CD14-positive monocyte (primary cell): ENCODE results near the gene KCTD13. TPM values are rescaled to one million over a fixed set of nuclear protein-coding genes. Genes with fewer than 3 reads are reported as not detected.
A peak's percentile ranks its signal among the peaks of the same experiment; 100 is the strongest.

Source experiments
- DNase-seq, 3 donors: peaks; one replicate each; pipeline ENCODE4 v3.0.0-alpha.2; 2011 to 2022
- H2AFZ ChIP-seq: 2 replicates; pipeline ENCODE4 v1.6.0; 2012; ENCODE audit warnings: mild to moderate bottlenecking, low read depth, low read length, inconsistent platforms; ENCODE audit not compliant: insufficient read depth, poor library complexity, severe bottlenecking
- H3K27ac ChIP-seq, 2 donors: 1 replicate in 1 of 2; 2 replicates in 1 of 2; pipeline ENCODE4 v1.5.1; 2012 to 2013; ENCODE audit warnings: low read length in 2 of 2, control low read depth in 1 of 2, inconsistent platforms in 1 of 2, low read depth in 1 of 2, mild to moderate bottlenecking in 1 of 2
- H3K27me3 ChIP-seq, 2 donors: one replicate each; pipeline versions ENCODE4 v1.6.0 to v1.6.1; 2011 to 2013; ENCODE audit warnings: low read length in 2 of 2; ENCODE audit not compliant: control insufficient read depth in 2 of 2, insufficient read depth in 2 of 2
- H3K36me3 ChIP-seq, 2 donors: replicated peaks in 1 of 2; 1 replicate in 1 of 2; 2 replicates in 1 of 2; pipeline versions ENCODE4 v1.5.1 to v1.6.1; 2012 to 2013; ENCODE audit warnings: low read length in 2 of 2, control low read depth in 1 of 2, inconsistent platforms in 1 of 2, mild to moderate bottlenecking in 1 of 2; ENCODE audit not compliant: insufficient read depth in 2 of 2, control insufficient read depth in 1 of 2
- H3K4me1 ChIP-seq, 2 donors: 1 replicate in 1 of 2; 2 replicates in 1 of 2; pipeline versions ENCODE4 v1.5.1 to v1.6.1; 2012 to 2013; ENCODE audit warnings: low read length in 2 of 2, control low read depth in 1 of 2, inconsistent platforms in 1 of 2, mild to moderate bottlenecking in 1 of 2, moderate library complexity in 1 of 2; ENCODE audit not compliant: insufficient read depth in 2 of 2, control insufficient read depth in 1 of 2
- H3K4me2 ChIP-seq: replicated peaks from 2 replicates; pipeline ENCODE3; 2012; ENCODE audit warnings: low read length, moderate library complexity, mild to moderate bottlenecking; ENCODE audit not compliant: poor library complexity, severe bottlenecking; ENCODE audit errors: extremely low read depth
- H3K4me3 ChIP-seq, 3 experiments: fragments of 200-600 bp in 1 of 3; sonication (generic) in 1 of 3; replicated peaks in 1 of 3; 1 replicate in 2 of 3; 2 replicates in 1 of 3; pipeline ENCODE4 v1.5.1; 2011 to 2013; ENCODE audit warnings: low read length in 3 of 3, mild to moderate bottlenecking in 3 of 3, control low read depth in 2 of 3, low read depth in 2 of 3, inconsistent platforms in 1 of 3, moderate library complexity in 1 of 3
- H3K79me2 ChIP-seq: 2 replicates; pipeline ENCODE4 v1.6.0; 2012; ENCODE audit warnings: mild to moderate bottlenecking, control low read depth, inconsistent platforms, low read length, moderate library complexity; ENCODE audit not compliant: insufficient read depth
- H3K9ac ChIP-seq: 2 replicates; pipeline ENCODE4 v1.6.0; 2017; ENCODE audit warnings: low read length, mild to moderate bottlenecking; ENCODE audit not compliant: insufficient read depth, poor library complexity, severe bottlenecking
- H3K9me3 ChIP-seq, 2 donors: replicated peaks in 1 of 2; 1 replicate in 1 of 2; 2 replicates in 1 of 2; pipeline versions ENCODE4 v1.5.1 to v1.6.1; 2012 to 2013; ENCODE audit warnings: low read length in 2 of 2, control low read depth in 1 of 2; ENCODE audit not compliant: control insufficient read depth in 1 of 2, insufficient read depth in 1 of 2
- H4K20me1 ChIP-seq: 2 replicates; pipeline ENCODE4 v1.6.0; 2012; ENCODE audit warnings: mild to moderate bottlenecking, low read length, control low read depth, moderate library complexity; ENCODE audit not compliant: insufficient read depth
- H3K27ac Mint-ChIP-seq, 7 donors: one replicate each; pipeline ENCODE4 v1.8.0; 2020; ENCODE audit warnings: mild to moderate bottlenecking in 7 of 7, mixed read lengths in 7 of 7, moderate library complexity in 6 of 7, inconsistent platforms in 2 of 7
- H3K27me3 Mint-ChIP-seq, 3 donors: one replicate each; pipeline ENCODE4 v1.8.0; 2021 to 2022; ENCODE audit warnings: low read depth in 3 of 3, mild to moderate bottlenecking in 3 of 3, mixed read lengths in 3 of 3, moderate library complexity in 3 of 3, inconsistent platforms in 1 of 3
- H3K36me3 Mint-ChIP-seq, 2 donors: one replicate each; pipeline ENCODE4 v1.8.0; 2020; ENCODE audit warnings: mixed read lengths in 2 of 2, inconsistent platforms in 1 of 2, mild to moderate bottlenecking in 1 of 2
- H3K4me1 Mint-ChIP-seq: one replicate; pipeline ENCODE4 v1.8.0; 2020; ENCODE audit warnings: mild to moderate bottlenecking, mixed read lengths
- H3K4me3 Mint-ChIP-seq, 2 donors: one replicate each; pipeline ENCODE4 v1.8.0; 2020; ENCODE audit warnings: mild to moderate bottlenecking in 2 of 2, mixed read lengths in 2 of 2, moderate library complexity in 1 of 2
- H3K9me3 Mint-ChIP-seq, 7 donors: one replicate each; pipeline ENCODE4 v1.8.0; 2020 to 2022; ENCODE audit warnings: mixed read lengths in 7 of 7, mild to moderate bottlenecking in 6 of 7, moderate library complexity in 6 of 7, inconsistent platforms in 2 of 7
- WGBS: methylation state at CpG from one replicate; pipeline ENCODE4 v1.1.5; 2013; ENCODE audit warnings: missing lambda C conversion rate; ENCODE audit not compliant: insufficient coverage; 5-methylcytosine and 5-hydroxymethylcytosine counted together
- intact Hi-C, 2 donors: fragments of 100-400 bp; cut with micrococcal nuclease; formaldehyde crosslinking; loops; one replicate each; pipeline versions ENCODE4 v1.15.0 to v1.15.1; 2023
- polyA plus RNA-seq, 3 donors: library from polyadenylated mRNA; depleted of rRNA in 1 of 3; unstranded in 2 of 3; stranded (reverse) in 1 of 3; fragments of 300-500 nt in 2 of 3; fragments of >200 nt in 1 of 3; fragmentation: Illumina TruSeq in 2 of 3; gene quantifications; 1 replicate in 2 of 3; 2 replicates in 1 of 3; pipeline ENCODE4 v1.2.3, GENCODE V29; 2012 to 2021
- TF ChIP-seq, protein P1 (sequence below): fragments of 200-600 bp; IDR thresholded peaks from one replicate; pipeline ENCODE4 v1.8.0; 2022; ENCODE audit warnings: antibody characterized with exemption, mild to moderate bottlenecking

Gene KCTD13
- polyA plus RNA-seq, 3 donors: 4.0 to 36.6 (median 4.7) TPM

DNA sequence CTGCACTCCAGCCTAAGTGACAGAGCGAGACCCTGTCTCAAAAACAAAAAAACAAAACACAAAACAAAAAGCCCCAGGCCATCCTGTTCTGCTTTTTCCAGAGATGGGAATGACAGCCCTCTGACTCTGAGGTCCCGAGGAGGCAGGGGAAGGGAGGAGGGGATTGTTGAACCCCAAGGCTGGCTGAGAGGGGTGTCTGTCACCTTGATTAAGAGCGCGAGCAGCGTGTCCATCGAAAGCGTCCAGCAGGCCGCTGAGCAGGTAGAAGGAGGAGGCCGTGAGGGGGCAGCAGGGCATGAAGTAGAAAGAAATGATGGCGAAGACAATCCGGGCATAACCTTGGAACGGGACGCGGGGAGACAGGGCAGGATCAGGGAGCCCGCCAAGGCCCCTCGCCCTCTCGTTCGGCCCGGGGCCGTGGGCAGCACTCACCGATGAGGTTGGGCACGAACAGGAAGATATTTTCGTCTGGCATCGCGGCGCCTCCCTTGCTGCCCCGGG is 63.6 kb downstream of the KCTD13 start:
- TF ChIP-seq, protein P1, sequence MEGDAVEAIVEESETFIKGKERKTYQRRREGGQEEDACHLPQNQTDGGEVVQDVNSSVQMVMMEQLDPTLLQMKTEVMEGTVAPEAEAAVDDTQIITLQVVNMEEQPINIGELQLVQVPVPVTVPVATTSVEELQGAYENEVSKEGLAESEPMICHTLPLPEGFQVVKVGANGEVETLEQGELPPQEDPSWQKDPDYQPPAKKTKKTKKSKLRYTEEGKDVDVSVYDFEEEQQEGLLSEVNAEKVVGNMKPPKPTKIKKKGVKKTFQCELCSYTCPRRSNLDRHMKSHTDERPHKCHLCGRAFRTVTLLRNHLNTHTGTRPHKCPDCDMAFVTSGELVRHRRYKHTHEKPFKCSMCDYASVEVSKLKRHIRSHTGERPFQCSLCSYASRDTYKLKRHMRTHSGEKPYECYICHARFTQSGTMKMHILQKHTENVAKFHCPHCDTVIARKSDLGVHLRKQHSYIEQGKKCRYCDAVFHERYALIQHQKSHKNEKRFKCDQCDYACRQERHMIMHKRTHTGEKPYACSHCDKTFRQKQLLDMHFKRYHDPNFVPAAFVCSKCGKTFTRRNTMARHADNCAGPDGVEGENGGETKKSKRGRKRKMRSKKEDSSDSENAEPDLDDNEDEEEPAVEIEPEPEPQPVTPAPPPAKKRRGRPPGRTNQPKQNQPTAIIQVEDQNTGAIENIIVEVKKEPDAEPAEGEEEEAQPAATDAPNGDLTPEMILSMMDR: no peak
- Histone ChIP-seq H3K27ac (peak overlapping the region in 1 of 2 donors; percentile 100), H3K4me3 (peak overlapping the region; percentile 66 to 98 (median 75)), H3K9me3 (no peaks in the 10 kb centered on the region), H3K4me1 (peaks cover 13 to 24% of the 10 kb centered on the region in 2 donors), H3K4me2 (peak overlapping the region; percentile 83), H3K36me3 (peaks cover 30 to 34% of the 10 kb centered on the region in 2 donors), H3K79me2 (peaks cover 23% of the 10 kb centered on the region), H4K20me1 (peaks cover 23% of the 10 kb centered on the region), H2AFZ (peak overlapping the region; percentile 94), H3K27me3 (no peaks in the 10 kb centered on the region), H3K9ac (peak overlapping the region; percentile 89)
- DNase-seq: no peak
- Mint-ChIP-seq H3K9me3 (peaks cover 0 to 2% (median 0%) of the 10 kb centered on the region in 7 donors), H3K36me3 (peaks cover 31 to 40% of the 10 kb centered on the region in 2 donors), H3K4me3 (peak overlapping the region; percentile 94 to 98), H3K4me1 (peaks cover 23% of the 10 kb centered on the region), H3K27me3 (peaks cover 0 to 11% (median 0%) of the 10 kb centered on the region in 3 donors), H3K27ac (peak overlapping the region; percentile 78 to 99 (median 87))
- intact Hi-C loops: loop anchor here (2.0 to 10.0 kb wide), 5 partner anchors 40 to 112 kb away; partner anchors contain the start of genes KCTD13 (in 1 of the 2), MVP (in 1 of the 2), PAGR1 (in 1 of the 2) and TAOK2 (in 1 of the 2)
- 0% methylated on average over 26 of the region's 27 CpGs for WGBS

DNA sequence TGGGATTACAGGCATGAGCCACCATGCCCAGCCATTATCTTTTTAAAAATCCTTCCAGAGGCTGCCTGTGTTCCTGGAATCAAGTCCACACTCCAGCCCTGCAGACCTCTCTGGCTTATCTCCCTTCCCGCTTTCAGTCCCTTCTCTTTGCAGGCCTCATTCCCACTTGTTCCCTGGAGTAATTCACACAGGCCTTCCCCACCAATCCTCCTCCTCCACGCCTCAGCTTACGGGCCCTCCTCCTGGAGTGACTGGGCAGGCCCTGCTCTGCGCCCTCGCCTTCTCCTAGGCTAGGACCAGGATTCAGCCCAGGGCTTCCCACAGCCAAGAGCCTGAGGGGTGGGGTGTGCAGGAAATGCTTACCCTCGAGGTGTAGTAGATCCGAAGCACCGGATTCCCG is 65.8 kb downstream of the KCTD13 start:
- Mint-ChIP-seq H3K27ac (no peak overlapping the region), H3K4me3 (no peak overlapping the region), H3K9me3 (peaks cover 0 to 2% (median 0%) of the 10 kb centered on the region in 7 donors), H3K36me3 (peaks cover 33 to 40% of the 10 kb centered on the region in 2 donors), H3K27me3 (peaks cover 0 to 3% (median 2%) of the 10 kb centered on the region in 3 donors), H3K4me1 (peaks cover 23% of the 10 kb centered on the region)
- DNase-seq: no peak
- TF ChIP-seq, protein P1: no peak
- Histone ChIP-seq H3K79me2 (peaks cover 23% of the 10 kb centered on the region), H2AFZ (no peak overlapping the region), H3K9me3 (no peaks in the 10 kb centered on the region), H3K4me2 (no peak overlapping the region), H3K9ac (no peak overlapping the region), H3K4me1 (peaks cover 13 to 24% of the 10 kb centered on the region in 2 donors), H3K27ac (no peak overlapping the region), H4K20me1 (peaks cover 23% of the 10 kb centered on the region), H3K36me3 (peaks cover 30 to 34% of the 10 kb centered on the region in 2 donors), H3K4me3 (no peak overlapping the region), H3K27me3 (no peaks in the 10 kb centered on the region)
- intact Hi-C loops: loop anchor here (5.0 to 10.0 kb wide), 4 partner anchors 38 to 115 kb away; partner anchors contain the start of genes KCTD13 (in 1 of the 2), MVP (in 1 of the 2), PAGR1 (in 1 of the 2) and TAOK2 (in 1 of the 2)
- 98% methylated on average over 5 of the region's 9 CpGs for whole genome bisulfite sequencing
